GM19351 (cell line): ENCODE data around the gene MCTP2.
A peak's percentile ranks its signal among the peaks of the same experiment; 100 is the strongest.
"Not testable (repeated sequence)": the region's sequence is repeated elsewhere in the genome, so short reads cannot be mapped to it uniquely, and the experiment has no call there.

ENCODE experiments used
- ATAC-seq: cut with Tn5 transposase; IDR thresholded peaks from one replicate; pipeline ENCODE4 v1.9.1; 2021; ENCODE audit warnings: mild to moderate bottlenecking, moderate library complexity; ENCODE audit not compliant: unreplicated experiment

The MCTP2 gene

DNA sequence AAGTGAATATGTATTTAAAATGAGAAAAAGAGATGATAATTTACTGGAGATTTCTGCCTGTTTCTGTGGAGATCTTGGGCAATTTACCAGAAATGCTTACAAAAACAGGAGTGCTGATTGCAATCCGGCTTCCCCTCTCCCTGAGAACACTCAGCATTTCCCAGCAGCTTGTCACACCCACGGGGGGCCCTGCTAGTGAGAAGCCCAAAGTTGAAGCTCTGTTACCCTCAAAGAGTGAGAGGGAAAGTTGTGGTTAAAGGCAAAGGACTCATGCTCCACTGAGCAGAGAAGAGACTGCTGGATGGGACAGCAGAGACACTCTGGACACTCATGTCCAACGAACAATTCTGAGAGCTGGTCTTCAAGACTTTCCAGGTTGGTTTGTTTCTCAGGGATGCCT, 2.9 kb downstream of the MCTP2 start:
- ATAC-seq = no peak

DNA sequence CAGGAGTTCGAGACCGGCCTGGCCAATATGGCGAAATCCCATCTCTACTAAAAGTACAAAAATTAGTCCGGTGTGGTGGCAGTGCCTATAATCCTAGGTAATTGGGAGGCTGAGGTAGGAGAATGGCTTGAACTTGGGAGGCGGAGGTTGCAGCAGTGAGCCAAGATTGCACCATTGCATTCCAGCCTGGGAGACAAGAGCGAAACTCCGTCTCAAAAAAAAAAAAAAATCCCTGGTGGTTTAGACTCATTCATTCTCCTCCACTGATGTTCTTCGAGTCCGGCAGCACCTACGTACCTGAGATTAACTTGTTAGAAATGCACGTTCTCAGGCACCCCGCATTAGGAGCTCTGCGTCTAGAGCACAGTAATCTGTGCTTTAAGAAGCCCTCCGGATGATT, 3.7 kb downstream of the MCTP2 start:
- no peak for ATAC-seq

DNA sequence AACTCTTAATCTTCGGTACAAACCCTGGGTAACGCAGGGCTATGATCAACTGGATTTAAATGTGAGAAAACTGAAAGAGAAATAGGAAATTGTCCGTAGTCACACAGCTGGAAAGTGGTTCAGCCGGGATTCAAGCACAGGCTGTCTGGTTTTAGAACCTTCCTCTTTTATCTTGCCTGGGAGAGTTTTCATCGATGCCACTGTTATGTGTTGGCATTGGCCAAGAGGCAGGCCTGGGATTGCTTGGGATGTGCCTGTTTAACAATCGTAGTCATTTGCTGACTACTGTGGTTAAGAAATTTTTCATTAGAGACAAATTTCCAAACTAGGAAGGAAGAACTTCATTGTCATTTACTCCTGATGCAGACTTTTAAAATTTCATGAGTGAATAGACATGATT, 4.3 kb downstream of the MCTP2 start:
- no peak for ATAC-seq

DNA sequence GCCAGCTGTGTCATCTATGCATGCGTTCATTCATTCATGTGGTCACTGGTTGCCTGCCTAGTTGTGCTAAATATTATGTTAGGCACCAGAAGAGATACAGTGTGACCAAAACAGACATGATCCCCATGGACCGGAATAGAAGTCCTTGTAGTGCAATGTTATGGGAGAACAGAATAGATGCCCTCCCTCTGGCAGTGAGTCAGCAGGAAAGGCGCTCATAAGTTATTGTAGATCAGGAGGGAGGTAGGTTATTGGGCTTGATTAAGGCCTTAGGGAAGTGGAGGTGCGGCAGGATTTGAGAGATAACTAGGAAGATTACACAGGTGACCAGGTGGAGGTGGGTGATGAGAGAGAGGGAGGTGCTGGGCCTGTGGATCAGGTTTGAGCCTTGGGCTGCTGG, 5.2 kb downstream of the MCTP2 start:
- ATAC-seq = no peak

DNA sequence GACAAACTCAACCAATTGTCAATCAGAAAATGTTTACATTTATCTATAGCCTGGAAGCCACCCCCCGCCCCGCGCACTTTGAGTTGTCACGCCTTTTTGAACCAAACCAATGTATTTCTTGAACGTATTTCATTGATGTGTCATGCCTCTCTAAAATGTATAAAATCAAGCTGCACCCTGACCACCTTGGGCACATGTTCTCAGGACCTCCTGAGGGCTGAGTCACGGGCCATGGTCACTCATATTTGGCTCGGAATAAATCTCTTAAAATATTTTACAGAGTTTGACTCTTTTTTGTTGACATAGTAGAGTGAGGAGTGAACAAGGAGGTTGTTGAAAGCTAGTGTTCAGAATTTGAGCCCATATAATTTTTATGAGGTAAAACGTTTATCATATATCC, 6.5 kb downstream of the MCTP2 start:
- ATAC-seq = no peak

DNA sequence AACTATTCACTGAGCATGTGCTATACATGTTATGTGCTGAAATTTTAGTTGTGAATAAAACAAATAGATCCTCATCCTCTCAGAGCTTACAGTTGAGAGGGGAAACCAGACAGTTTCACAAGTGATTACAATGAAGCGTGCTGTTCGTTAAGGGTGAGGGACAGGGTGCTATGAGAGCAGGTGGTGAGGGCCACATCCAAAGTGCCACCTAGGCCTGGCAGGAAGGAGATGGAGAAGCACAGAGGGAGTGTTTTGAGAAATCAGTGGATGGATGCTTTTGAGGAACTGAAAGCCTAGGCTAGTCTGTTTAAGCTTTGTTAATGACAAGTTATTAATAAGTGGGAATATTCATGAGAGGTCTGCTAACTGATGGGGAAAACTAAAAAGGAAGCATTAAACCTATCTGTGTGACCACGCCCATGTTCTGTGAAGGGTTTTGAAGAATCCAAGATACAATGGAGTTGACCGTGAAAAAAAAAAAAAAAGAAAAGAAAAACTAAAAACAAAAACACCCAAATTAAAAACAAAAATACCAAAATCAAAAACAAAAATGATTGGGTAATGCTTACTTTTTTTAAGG, 7.3 kb downstream of the MCTP2 start:
- ATAC-seq = peak; percentile 40

DNA sequence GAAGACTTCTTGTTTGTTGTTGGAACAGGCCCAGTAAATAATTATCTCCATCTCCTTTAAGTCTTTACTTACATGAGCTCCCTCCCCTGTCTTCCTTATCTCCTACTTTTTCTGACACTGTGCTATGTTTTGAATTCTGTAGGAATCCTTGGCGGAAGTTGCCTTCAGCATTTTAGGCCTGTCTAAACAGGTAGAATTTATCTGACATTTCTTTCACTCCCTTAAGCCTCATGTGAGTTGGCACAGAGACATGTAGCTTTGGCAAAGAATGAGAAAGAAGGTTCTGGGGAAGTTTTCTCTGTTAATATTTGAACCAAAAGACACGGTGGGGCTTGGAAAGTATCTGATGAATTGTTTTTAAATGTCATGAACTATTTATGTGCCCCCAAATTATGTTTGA, 8.1 kb downstream of the MCTP2 start:
- no peak for ATAC-seq

DNA sequence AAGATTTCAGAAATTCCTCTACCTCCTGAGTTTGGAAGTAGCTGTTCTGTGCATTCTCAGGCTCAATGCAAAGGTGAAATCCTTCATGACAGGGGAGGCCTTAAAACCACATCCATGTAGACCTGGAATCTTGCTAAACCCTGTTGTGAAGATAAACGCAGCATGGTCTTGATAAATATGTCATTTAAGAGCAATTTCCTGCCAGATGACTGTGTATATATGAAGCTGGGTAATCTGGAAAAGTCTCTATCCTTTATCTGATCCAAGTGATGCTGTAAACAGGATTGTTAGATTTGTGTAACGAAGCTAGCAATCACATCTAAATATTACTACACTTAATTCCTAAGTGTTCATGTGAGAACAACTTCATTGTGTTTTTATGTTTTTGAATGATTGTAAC, 9.1 kb downstream of the MCTP2 start:
- ATAC-seq = no peak

DNA sequence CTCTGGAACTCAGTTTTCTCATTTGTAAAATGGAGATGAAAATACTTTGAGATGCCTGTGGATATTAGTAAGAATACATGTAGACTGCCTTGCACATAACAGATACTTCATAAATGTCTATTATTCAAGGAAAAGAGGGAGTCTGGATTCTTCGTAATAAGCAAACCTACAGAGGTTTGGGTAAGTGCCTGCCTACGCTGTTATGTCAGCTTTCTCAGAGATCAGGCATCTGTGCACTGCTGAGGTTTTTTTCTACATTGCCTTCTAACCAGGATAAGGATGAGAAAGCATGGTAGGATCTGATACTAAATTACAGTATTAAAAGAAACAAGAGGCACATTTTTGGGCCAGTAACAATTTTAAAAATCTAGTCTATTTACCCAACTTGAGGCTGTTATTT, 10.9 kb downstream of the MCTP2 start:
- ATAC-seq = no peak

DNA sequence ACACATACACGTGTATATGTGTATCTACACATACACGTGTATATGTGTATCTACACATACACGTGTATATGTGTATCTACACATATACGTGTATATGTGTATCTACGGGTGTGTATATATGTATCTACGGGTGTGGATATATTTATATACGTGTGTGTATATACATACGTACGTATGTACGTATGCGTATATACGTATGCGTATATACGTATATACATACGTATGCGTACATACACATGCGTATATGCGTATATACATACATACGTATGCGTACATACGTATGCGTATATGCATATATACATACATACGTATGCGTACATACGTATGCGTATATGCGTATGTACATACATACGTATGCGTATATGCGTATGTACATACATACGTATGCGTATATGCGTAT, 11.6 kb downstream of the MCTP2 start:
- ATAC-seq = not testable (repeated sequence)

DNA sequence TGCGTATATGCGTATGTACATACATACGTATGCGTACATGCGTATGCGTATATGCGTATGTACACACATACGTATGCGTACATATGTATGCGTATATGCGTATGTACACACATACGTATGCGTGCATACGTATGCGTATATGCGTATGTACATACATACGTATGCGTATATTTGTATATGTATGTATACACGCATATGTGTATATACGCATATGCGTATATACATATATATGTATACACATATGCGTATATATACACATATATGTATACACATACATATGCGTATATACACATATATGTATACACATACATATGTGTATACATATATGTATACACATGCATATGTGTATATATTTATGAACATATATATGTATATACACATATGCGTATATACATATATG, 12.1 kb downstream of the MCTP2 start:
- ATAC-seq = no peak

DNA sequence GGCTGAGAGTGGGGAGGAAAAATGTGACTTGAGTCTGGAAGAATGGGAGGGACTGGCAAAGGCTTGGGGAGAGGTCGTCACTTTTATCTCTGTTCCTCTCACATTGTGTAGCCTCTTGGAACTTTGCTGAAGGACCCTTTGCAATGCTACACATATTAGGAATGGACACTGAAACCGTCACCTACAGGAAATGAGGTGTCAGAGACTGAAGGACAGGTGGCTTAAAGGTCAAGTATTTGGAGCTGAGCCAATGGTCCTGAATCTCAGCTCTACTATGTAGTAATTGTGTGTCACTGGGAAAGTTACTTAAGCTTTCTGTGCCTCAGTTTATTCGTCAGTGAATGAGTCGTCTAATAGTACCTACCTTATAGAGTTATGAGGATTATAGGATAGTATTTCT, 14.7 kb downstream of the MCTP2 start:
- ATAC-seq = no peak

DNA sequence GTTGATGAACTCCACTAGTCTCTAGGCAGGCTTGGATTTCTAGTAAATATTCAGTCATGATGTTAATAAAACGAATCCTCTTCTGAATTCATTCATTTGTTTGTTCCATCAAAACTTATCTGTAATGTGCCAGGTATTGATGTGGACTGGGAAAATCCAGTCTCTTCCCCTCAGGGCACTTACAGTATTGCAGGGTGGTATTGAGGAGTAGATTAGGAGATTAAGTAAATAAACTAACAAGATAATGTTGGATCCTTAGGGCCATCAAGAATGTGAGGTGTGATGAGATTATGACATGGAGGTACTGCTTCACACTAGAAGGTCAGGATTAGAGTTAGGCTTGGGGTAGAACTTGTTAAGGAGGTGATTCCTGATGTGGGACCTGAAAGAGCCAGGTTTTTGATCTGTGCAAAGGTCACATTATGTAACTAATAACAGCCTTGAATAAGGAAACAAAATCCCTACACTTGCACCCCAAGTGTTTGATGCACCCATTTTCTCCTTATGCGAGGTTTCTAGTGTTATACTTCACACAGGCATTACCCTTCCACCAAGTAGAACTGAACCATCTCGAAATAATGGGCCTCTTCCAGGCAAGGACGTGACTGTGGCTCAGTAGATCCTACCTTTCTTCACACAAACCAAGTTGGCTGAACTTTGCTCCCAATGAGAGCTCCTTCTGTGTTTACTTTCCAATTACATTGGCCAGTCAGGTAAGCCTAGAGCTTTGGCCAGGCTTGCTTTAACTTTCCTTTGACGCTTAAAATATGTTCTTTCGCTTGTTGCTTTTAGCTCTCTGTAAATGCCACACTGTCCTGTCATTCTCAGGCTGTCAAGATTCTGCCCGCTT, 16.7 kb downstream of the MCTP2 start:
- ATAC-seq = no peak

DNA sequence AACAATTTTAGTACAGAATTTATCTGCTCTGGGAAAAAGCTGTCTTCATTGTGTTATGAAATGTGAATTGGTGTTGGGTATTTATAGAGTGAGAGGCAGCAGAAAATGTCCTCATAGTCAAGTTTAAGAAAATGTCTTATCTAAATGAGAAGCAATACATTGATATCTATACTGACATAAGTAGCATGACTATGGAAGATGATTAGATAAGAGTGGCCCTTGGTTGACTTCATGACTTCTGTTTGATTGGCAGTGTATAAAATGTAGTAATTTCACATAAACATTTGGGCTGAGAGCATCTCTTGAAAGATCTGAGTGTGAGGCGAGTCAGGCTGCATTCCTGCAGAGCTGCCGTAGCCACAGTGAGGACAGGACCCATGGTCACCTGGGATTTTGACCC, 19.4 kb downstream of the MCTP2 start:
- ATAC-seq = no peak

DNA sequence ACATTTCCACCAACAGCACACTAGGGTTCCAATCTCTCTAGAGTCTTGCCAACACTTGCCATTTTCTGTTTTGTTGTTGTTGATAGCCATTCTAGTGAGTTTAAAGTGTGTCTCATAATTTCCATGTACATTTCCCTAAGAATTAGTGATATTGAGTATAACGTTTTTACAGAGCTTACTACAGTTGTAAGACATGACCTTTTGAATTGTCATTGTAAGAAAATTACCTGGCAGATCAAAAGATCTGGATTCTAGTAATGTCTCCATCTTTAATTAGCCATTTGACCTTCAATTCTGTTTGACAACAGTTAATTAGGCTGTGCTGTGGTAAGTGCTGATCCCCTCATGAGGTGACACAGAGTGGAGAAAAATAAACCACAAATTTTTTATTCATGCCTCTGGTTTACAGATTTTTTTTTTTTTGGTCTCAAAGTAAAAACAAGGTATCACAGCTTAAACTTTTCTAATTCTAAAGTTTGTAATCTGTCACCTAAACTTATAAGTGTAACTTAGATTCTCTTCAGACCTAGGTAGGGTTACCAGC, 20.9 kb downstream of the MCTP2 start:
- ATAC-seq = no peak

DNA sequence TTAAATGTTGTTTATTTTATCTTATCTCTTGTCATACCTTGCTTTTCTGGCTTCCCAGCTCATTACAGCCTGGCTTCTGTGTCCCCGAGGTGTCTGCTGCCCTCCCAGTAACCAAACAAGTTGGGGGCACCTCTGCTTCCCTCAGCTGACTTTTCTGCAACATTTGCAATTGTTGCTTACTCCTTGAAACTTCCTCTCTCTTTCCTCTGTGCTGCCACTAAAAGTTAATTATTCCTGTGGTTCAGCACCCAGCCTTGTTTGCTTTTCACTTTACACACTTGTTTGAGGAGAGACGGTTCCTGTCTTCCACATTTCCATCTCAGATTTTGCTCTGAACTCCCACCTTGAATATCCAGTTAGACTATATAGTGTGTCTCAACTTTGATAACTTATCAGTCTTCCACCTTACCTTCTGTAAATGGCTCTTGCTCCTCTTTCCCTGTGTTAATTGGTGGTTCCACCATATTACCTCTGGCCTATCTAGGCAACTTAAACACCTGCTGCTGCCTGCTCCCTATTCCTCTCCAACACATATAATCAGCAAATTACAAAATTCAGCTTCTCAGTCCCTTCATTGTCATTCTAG, 21.6 kb downstream of the MCTP2 start:
- ATAC-seq = no peak

DNA sequence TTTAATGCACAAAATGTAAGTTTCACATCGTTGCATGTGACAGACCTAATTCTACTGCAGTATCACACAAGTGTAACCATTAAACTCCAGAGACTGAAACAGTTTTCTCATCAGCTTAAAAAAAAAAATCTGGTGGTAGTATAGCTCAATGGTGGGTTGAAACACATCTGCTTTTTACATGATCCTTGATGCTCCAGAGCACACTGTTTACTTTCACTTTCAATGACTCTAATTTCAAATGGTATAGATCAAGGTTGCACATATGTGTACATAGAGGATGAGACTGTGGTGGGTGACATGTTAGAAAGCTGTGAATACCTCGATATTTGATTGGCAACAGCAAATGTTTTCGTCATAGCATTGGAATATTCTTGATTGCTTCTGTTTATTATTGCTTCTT, 22.4 kb downstream of the MCTP2 start:
- ATAC-seq = peak; percentile 52

DNA sequence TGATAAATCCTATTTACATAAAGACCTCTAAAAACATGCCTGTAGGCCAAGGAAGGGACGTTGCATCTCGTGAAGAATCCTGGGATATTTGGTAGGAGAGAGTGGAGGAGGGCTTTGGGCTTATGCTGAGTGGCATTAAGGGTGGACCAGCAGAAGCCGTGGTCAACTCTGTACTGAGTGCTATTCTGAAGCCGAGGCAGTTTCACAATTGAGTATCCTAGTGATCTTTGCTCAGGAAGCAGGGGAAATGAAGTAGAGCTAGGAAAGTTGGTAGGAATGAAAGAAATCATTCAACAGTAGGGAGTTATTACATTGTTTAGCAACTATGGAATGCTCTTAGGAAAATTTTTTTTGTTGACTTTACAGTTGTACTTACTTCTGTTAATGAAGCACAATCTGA, 24.2 kb downstream of the MCTP2 start:
- no peak for ATAC-seq

DNA sequence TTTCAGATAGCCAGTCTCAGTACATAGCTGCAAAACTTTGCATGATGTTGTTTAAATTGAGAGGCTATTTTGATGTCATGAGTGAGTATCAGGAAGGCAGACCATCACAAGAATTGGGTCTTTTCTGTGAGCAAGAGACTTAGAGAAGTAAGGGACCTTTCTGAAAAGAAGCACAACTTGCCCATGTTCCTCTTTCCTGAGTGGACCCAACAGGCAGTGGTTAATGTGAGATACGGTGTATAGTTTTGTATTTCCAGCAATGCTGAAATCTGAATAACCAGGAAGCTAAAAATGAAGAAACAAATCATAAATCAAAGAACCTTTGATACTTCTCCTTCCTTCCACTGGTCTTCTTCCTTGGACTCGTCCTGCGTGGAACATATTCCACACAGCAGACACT, 25.1 kb downstream of the MCTP2 start:
- no peak for ATAC-seq

DNA sequence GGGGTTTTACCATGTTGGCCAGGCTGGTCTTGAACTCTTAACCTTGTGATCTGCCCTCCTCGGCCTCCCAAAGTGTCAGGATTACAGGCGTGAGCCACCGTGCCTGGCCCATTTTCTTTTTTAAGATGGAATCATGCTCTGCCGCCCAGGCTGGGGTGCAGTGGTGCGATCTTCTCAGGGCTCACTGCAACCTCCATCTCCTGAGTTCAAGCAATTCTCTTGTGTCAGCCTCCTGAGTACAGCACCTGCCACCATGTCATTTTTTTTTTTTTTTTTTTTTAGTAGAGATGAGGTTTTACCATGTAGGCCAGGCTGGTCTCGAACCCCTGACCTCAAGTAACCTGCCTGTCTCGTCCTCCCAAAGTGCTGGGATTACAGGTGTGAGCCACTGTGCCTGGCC, 26.4 kb downstream of the MCTP2 start:
- ATAC-seq = not testable (repeated sequence)

DNA sequence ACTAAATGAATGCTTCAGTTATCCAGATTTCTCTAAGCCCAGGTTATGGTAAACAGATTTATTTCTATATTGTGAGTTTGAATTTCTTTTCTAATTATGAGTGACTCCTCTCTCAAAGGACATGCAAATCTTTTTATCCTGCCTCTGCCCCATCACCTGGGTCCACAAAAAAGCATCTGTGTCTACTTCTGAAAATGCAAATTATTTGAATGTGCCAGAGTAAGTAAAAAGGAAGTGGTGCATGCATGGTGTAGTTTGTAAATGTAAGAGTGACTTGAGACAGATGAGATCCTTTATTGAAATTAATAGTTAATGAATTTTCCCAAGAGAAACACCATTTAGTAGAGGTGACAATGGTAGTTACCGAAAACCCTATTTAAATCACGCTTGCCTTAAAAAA, 26.9 kb downstream of the MCTP2 start:
- peak; percentile 78 for ATAC-seq

DNA sequence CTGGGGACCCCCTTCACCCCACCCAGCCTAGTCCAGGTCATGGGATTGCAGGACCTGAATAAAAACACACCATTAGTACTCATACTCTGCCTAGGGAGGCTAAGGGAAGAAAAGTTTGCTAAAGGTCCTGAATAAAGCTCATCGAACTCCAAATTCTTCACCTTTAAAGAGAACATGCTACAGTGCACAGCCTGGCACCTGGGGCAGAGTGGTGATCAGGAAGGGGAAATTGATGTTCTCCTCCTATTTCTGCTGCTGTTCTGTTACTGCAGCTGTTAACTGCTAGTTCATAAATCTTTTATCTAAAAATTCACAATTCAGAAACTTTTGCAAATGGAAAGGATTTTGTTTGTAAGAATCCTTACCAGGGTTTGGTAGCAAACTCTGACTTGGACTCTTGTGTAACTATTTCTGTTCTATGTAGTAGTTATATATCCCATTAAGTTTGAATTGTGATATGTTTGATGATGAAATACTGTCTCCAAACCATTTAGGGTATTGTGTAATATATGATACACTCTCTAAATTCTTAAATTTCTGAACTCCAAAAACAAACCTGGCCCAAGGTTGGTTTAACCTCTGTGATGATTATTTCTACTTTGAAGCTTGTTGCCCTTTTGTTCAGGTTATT, 27.9 kb downstream of the MCTP2 start:
- ATAC-seq = no peak
